K562 (cell line): Measurements from ENCODE around the gene PTCH2. TPM values are rescaled to one million over a fixed set of nuclear protein-coding genes. Genes with fewer than 3 reads are reported as not detected.
A peak's percentile ranks its signal among the peaks of the same experiment; 100 is the strongest.

Source experiments
- ARHGAP35 ChIP-seq: fragments of 450-650 bp; IDR thresholded peaks from 2 replicates; pipeline ENCODE4 v1.6.1; 2018; ENCODE audit not compliant: partially characterized antibody
- CBX3 ChIP-seq, 2 experiments: IDR thresholded peaks; 1 replicate in 1 of 2; 2 replicates in 1 of 2; pipeline ENCODE4 v1.6.1; 2012; ENCODE audit warnings: inconsistent platforms in 2 of 2, low read length in 2 of 2, borderline replicate concordance in 1 of 2, control low read depth in 1 of 2
- DNMT1 ChIP-seq: fragments of 450-650 bp; IDR thresholded peaks from 2 replicates; pipeline ENCODE4 v1.6.1; 2016; ENCODE audit warnings: antibody characterized with exemption, mild to moderate bottlenecking
- EHMT2 ChIP-seq: fragments of 450-650 bp; IDR thresholded peaks from 2 replicates; pipeline ENCODE4 v1.6.1; 2018; ENCODE audit warnings: antibody characterized with exemption
- ETV6 ChIP-seq, 3 experiments: fragments of 150-350 bp in 1 of 3; sonication (generic) in 1 of 3; formaldehyde crosslinking in 1 of 3; IDR thresholded peaks; 2 replicates each; pipeline versions ENCODE4 v1.6.1 to v1.8.0; 2014 to 2022; ENCODE audit warnings: borderline replicate concordance in 2 of 3, low read depth in 2 of 3, antibody characterized with exemption in 1 of 3, low read length in 1 of 3, mild to moderate bottlenecking in 1 of 3, missing genetic modification reagents in 1 of 3
- GATAD2B ChIP-seq: fragments of 450-650 bp; IDR thresholded peaks from 2 replicates; pipeline ENCODE4 v1.6.1; 2017; ENCODE audit warnings: mild to moderate bottlenecking, borderline replicate concordance
- HIVEP1 ChIP-seq: fragments of 250-450 bp; sonication (Bioruptor Pico); IDR thresholded peaks from 2 replicates; pipeline ENCODE4 v1.4.0; 2020; ENCODE audit warnings: mild to moderate bottlenecking
- HNRNPK ChIP-seq: fragments of 200-400 bp; formaldehyde crosslinking; IDR thresholded peaks from one replicate; pipeline ENCODE4 v1.6.1; 2018; ENCODE audit warnings: mild to moderate bottlenecking, low read depth, low read length; ENCODE audit not compliant: poor library complexity, severe bottlenecking
- JUNB ChIP-seq: fragments of 450-650 bp; formaldehyde crosslinking; conservative IDR thresholded peaks from 2 replicates; pipeline ENCODE4 v1.4.0; 2020; ENCODE audit warnings: mild to moderate bottlenecking
- L3MBTL2 ChIP-seq: fragments of 450-650 bp; IDR thresholded peaks from 2 replicates; pipeline ENCODE4 v1.6.1; 2016; ENCODE audit warnings: mild to moderate bottlenecking, moderate library complexity
- MCM3 ChIP-seq: fragments of 450-650 bp; IDR thresholded peaks from 2 replicates; pipeline ENCODE4 v1.6.1; 2016
- MCM5 ChIP-seq: fragments of 450-650 bp; IDR thresholded peaks from 2 replicates; pipeline ENCODE4 v1.6.1; 2016; ENCODE audit warnings: low read depth
- POLR2H ChIP-seq: IDR thresholded peaks from 2 replicates; pipeline ENCODE4 v1.6.1; 2016; ENCODE audit warnings: missing genetic modification characterization, low read depth, mild to moderate bottlenecking, control low read depth, missing compliant biosample characterization, moderate library complexity
- SMARCC2 ChIP-seq: fragments of 450-650 bp; IDR thresholded peaks from 2 replicates; pipeline ENCODE4 v1.6.1; 2017; ENCODE audit warnings: antibody characterized with exemption, moderate library complexity, mild to moderate bottlenecking, low read depth
- SNRNP70 ChIP-seq: fragments of 200-400 bp; formaldehyde crosslinking; optimal IDR thresholded peaks from 2 replicates; pipeline ENCODE3; 2017; ENCODE audit warnings: low read depth, low read length
- SREBF2 ChIP-seq: sonication (generic); formaldehyde crosslinking; IDR thresholded peaks from 2 replicates; pipeline ENCODE4 v1.4.0; 2020; ENCODE audit warnings: mild to moderate bottlenecking, missing genetic modification reagents
- U2AF1 ChIP-seq: fragments of 200-400 bp; formaldehyde crosslinking; optimal IDR thresholded peaks from 2 replicates; pipeline ENCODE3; 2017; ENCODE audit warnings: mild to moderate bottlenecking, low read depth, low read length, moderate library complexity
- ZNF124 ChIP-seq: sonication (generic); formaldehyde crosslinking; IDR thresholded peaks from 2 replicates; pipeline ENCODE4 v1.8.1; 2022; ENCODE audit warnings: missing genetic modification reagents
- ZNF780A ChIP-seq: fragments of 250-450 bp; sonication (Bioruptor Pico); IDR thresholded peaks from 2 replicates; pipeline ENCODE4 v1.5.0; 2021; ENCODE audit warnings: mild to moderate bottlenecking
- ZNF830 ChIP-seq: fragments of 250-450 bp; sonication (Bioruptor Pico); IDR thresholded peaks from 2 replicates; pipeline ENCODE4 v1.5.0; 2021; ENCODE audit warnings: mild to moderate bottlenecking
- polyA plus RNA-seq, 8 experiments: library from polyadenylated mRNA; depleted of rRNA in 4 of 8; stranded (reverse) in 5 of 8; unstranded in 3 of 8; fragments of >200 nt; fragmentation: Nextera tagmentation in 2 of 8; fragmentation: Illumina TruSeq in 1 of 8; extraction: Ambion mirVana in 2 of 8; extraction: Trizol in 1 of 8; gene quantifications; 2 replicates each; pipeline versions ENCODE4 v1.2.1 to v1.2.3, GENCODE V29; 2011 to 2014; ENCODE audit warnings: inconsistent platforms in 1 of 8, missing spikeins in 1 of 8
- total RNA-seq, 7 experiments: library from RNA; depleted of rRNA in 6 of 7; stranded (reverse); fragments of >200 nt in 6 of 7; fragmentation: Illumina TruSeq in 2 of 7; extraction: Trizol in 2 of 7; gene quantifications; 2 replicates each; pipeline versions ENCODE4 v1.2.1 to v1.2.3, GENCODE V29; 2011 to 2021; ENCODE audit warnings: low replicate concordance in 1 of 7
- TF ChIP-seq, protein P1 (sequence below): fragments of 250-450 bp; sonication (Bioruptor Pico); IDR thresholded peaks from 2 replicates; pipeline ENCODE4 v1.4.0; 2020; ENCODE audit warnings: mild to moderate bottlenecking, moderate library complexity, borderline replicate concordance
- TF ChIP-seq, protein P2 (sequence below): fragments of 250-450 bp; sonication (Bioruptor Pico); IDR thresholded peaks from 2 replicates; pipeline ENCODE4 v1.8.0; 2021; ENCODE audit warnings: borderline replicate concordance, mild to moderate bottlenecking, moderate library complexity; ENCODE audit not compliant: poor library complexity, severe bottlenecking
- TF ChIP-seq, protein P3 (sequence below): fragments of 450-650 bp; IDR thresholded peaks from 2 replicates; pipeline ENCODE4 v1.6.1; 2018; ENCODE audit warnings: mild to moderate bottlenecking, low read depth; ENCODE audit not compliant: partially characterized antibody
- TF ChIP-seq, protein P4 (sequence below): fragments of 250-450 bp; sonication (Bioruptor Pico); IDR thresholded peaks from 2 replicates; pipeline ENCODE4 v1.9.0; 2021; ENCODE audit warnings: mild to moderate bottlenecking

Gene PTCH2
- total and polyA plus RNA-seq, 9 of the 15 experiments (the other 6 are each of a cell fraction or from before 2014, with no cell fraction given), result 0.15 to 27.3 (median 0.48) TPM; not detected in 1

DNA sequence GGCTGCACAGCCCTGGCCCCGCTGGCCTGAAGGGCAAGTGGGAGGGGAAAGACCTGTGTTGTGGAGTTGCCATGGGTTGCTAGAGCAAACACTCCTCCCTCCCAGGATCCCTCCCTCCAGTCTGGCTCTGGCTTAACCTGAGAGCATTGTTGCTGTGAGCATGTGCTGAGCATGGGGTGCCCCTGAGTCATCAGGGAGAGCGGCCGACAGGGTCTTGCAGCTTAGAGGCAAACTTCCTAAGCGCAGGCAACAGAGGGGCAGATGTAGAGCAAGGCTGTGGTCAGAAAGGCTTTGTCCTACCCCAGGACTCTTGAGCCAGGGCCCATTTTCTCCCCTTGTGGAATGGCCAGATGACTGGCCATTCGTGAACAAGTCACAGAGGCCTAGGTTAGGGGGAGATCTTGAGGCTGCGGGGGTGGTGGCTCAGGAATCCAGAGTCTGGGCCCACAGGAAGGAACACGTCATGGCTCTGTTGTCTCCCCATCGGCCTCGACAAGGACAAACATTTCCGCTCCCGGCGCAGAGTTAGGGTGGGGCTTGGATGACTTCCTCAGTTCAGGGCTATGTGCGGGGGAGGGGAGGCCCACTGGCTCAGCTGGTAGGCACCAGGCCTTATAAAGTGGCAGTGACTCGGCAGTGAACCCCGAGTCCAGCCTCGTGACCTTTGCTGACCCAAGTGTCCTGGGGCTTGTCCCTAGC lies 35.5 kb downstream of the PTCH2 start (continued):
- no peak for TF ChIP-seq SNRNP70
- TF ChIP-seq, protein P1, sequence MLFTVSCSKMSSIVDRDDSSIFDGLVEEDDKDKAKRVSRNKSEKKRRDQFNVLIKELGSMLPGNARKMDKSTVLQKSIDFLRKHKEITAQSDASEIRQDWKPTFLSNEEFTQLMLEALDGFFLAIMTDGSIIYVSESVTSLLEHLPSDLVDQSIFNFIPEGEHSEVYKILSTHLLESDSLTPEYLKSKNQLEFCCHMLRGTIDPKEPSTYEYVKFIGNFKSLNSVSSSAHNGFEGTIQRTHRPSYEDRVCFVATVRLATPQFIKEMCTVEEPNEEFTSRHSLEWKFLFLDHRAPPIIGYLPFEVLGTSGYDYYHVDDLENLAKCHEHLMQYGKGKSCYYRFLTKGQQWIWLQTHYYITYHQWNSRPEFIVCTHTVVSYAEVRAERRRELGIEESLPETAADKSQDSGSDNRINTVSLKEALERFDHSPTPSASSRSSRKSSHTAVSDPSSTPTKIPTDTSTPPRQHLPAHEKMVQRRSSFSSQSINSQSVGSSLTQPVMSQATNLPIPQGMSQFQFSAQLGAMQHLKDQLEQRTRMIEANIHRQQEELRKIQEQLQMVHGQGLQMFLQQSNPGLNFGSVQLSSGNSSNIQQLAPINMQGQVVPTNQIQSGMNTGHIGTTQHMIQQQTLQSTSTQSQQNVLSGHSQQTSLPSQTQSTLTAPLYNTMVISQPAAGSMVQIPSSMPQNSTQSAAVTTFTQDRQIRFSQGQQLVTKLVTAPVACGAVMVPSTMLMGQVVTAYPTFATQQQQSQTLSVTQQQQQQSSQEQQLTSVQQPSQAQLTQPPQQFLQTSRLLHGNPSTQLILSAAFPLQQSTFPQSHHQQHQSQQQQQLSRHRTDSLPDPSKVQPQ (CRISPR knock-in tag), result no peak
- no peak for TF ChIP-seq ARHGAP35
- no peak for TF ChIP-seq JUNB
- no peak for TF ChIP-seq MCM5
- no peak for TF ChIP-seq SREBF2
- TF ChIP-seq, protein P2, sequence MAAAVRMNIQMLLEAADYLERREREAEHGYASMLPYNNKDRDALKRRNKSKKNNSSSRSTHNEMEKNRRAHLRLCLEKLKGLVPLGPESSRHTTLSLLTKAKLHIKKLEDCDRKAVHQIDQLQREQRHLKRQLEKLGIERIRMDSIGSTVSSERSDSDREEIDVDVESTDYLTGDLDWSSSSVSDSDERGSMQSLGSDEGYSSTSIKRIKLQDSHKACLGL (CRISPR knock-in tag), result no peak
- 0 out of 2 replicates have a peak, but pooled peaks have one; percentile 40 for TF ChIP-seq HIVEP1 (CRISPR knock-in tag)
- no peak for TF ChIP-seq EHMT2
- TF ChIP-seq SMARCC2, result peak; percentile 41
- TF ChIP-seq ETV6 (IDR thresholded peaks at IDR 0.05; ENCODE audit: borderline replicate concordance in 1 of 2, low read depth in 2 of 2, low read length in 1 of 2), result peak; percentile 97 to 99
- TF ChIP-seq ETV6 (CRISPR knock-in tag; IDR thresholded peaks at IDR 0.05; ENCODE audit: borderline replicate concordance), result peak; percentile 52; the same call in 1 of the 2 replicates
- TF ChIP-seq ZNF830 (CRISPR knock-in tag), result no peak
- TF ChIP-seq U2AF1, result no peak
- no peak for TF ChIP-seq HNRNPK
- TF ChIP-seq DNMT1, result 0 out of 2 replicates have a peak, but pooled peaks have one; percentile 42
- TF ChIP-seq CBX3 (IDR thresholded peaks at IDR 0.05; ENCODE audit: borderline replicate concordance in 1 of 2, low read length in 2 of 2), result peak in 1 of 2 experiments; percentile 55; a peak in 1 of 3 replicates
- TF ChIP-seq, protein P3, sequence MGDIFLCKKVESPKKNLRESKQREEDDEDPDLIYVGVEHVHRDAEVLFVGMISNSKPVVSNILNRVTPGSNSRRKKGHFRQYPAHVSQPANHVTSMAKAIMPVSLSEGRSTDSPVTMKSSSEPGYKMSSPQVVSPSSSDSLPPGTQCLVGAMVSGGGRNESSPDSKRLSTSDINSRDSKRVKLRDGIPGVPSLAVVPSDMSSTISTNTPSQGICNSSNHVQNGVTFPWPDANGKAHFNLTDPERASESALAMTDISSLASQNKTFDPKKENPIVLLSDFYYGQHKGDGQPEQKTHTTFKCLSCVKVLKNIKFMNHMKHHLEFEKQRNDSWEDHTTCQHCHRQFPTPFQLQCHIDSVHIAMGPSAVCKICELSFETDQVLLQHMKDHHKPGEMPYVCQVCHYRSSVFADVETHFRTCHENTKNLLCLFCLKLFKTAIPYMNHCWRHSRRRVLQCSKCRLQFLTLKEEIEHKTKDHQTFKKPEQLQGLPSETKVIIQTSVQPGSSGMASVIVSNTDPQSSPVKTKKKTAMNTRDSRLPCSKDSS, result no peak
- TF ChIP-seq MCM3, result no peak
- TF ChIP-seq POLR2H (tag), result peak; percentile 91
- no peak for TF ChIP-seq ZNF780A
- peak; percentile 85; the same call in 1 of the 2 replicates for TF ChIP-seq GATAD2B
- TF ChIP-seq L3MBTL2, result peak; percentile 99
- TF ChIP-seq, protein P4, sequence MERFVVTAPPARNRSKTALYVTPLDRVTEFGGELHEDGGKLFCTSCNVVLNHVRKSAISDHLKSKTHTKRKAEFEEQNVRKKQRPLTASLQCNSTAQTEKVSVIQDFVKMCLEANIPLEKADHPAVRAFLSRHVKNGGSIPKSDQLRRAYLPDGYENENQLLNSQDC, result no peak
- TF ChIP-seq ZNF124 (CRISPR knock-in tag), result no peak
